HG03558 (cell line): ENCODE measurements around the gene SERF1B.
"Not testable (repeated sequence)": the region's sequence is repeated elsewhere in the genome, so short reads cannot be mapped to it uniquely, and the experiment has no call there.

ENCODE experiments used
- ATAC-seq: cut with Tn5 transposase; IDR thresholded peaks from one replicate; pipeline ENCODE4 v1.9.1; 2021; ENCODE audit warnings: moderate number of reproducible peaks; ENCODE audit not compliant: unreplicated experiment; ENCODE audit errors: extremely low read depth

Gene SERF1B

GRCh38 chr5:70025106-70025844 lies at the start of gene SERF1B:
TSS of gene SERF1B (plus strand) at chr5:70025251. CDS start at chr5:70025452, 201 bp downstream.
- ATAC-seq = peak; percentile 57

GRCh38 chr5:69991713-69992112 lies 33.3 kb upstream of the SERF1B start:
- ATAC-seq = not testable (repeated sequence)

DNA sequence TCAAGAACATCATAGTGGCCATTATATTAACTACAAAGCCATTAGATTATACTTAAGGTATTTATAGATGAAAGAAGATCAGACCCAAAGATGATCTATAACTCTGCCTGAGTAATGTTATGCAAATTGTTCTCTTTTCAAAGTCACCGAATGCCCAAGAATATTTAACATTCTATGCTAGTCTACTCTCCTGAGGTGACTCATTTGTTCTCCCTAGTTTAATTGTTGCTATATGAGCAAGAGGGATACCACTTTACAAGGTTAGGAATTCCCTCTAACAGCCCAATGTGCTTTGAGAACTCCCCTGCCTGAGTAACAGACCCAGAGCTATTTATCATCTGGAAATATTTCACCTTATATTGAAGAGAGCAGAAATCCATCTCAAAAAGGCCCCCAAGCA lies 29.5 kb upstream of the SERF1B start:
- ATAC-seq = not testable (repeated sequence)

DNA sequence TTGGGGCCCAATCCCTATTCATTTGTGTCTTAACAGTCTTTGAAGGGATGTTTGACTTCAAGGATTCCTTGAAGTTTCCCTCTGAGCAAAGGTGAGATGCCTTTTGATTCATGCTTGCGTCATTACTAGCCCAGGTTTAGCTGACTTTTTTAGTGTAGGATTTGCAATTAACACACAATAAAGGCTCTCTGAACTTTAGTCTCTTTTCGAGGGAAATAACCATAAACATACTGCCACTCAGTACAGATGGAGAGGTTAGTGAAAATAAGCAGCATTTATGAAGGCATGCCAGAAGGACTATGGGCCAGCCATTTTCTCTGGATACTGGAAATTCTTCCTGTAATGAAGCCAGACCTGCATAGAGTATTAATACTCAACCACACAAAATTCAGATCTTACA lies 4.4 kb upstream of the SERF1B start:
- not testable (repeated sequence) for ATAC-seq

DNA sequence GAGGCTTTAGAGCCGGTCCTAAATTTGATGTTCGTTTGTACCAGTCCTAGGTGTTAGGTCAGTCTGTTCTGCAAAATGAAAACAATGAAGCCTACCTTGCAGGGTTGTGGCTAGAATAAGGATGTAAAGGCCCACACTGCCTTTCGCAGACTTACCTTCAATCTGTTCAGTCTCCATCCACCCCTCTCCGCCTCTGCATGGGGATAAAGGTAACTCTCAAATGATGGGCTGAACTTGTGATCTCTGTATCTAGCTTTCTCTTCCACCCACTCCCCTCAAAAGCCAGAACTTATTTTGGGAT lies 744 bp downstream of the SERF1B start:
- peak; percentile 2 for ATAC-seq

- not testable (repeated sequence) for ATAC-seq
Measured at GRCh38 chr5:70031204-70031603, 6.2 kb downstream of the SERF1B start.

- ATAC-seq = not testable (repeated sequence)
Measured at GRCh38 chr5:70041411-70041810, 16.4 kb downstream of the SERF1B start.

- ATAC-seq = not testable (repeated sequence)
Measured at GRCh38 chr5:70049790-70050142, 24.7 kb downstream of the SERF1B start.

DNA sequence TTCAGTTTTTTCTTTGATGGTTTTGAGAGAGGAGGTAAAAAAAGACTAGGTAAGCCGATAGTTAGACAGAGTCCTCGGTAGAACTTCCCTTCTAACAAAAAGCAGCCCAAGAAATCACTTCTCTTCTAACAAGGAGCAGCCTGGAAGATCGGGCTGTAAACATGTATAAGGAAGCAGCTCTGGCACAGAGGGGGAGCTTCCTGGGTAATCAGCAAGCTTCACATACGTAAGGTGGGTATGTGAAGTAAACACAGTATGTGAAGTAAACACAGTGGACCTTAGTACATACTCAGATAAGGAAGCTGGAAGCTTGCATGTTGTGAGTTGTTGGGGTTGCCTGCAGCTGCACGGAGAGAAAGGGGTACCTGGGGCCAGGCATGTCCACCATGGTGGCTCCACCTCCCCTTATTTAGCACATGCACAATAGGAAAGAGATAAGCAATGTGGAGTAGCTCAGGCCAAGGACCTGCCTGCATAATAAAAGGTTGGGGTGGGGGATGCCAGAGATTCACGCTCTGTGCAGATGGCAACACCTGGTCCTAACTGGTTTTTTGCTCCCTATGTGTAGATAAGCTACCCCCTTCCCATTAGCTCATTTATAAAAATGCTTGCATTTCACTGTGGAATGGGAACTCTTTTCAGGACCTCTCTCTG lies 31.4 kb downstream of the SERF1B start:
- ATAC-seq = not testable (repeated sequence)

GRCh38 chr5:70057140-70057539 lies 32.1 kb downstream of the SERF1B start:
- not testable (repeated sequence) for ATAC-seq

DNA sequence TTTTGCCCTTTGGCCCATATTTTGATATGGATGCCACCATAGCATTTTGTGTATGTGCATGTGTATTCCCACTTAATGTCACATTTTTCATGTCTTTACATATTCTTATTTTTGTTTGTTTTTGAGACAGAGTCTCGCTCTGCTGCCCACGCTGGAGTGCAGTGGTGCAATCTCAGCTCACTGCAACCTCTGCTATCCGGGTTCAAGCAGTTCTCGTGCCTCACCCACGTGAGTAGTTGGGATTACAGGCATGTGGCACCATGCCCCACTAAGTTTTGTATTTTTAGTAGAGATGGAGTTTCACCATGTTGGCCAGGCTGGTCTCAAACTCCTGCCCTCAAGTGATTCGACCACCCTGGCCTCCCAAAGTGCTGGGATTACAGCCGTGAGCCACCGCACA lies 52.6 kb downstream of the SERF1B start:
- ATAC-seq = not testable (repeated sequence)

GRCh38 chr5:70088907-70089464 lies 63.9 kb downstream of the SERF1B start:
- not testable (repeated sequence) for ATAC-seq

GRCh38 chr5:70091776-70092175 lies 66.7 kb downstream of the SERF1B start:
- not testable (repeated sequence) for ATAC-seq
